HG03469 (cell line): Measurements from ENCODE around the gene LYST.
"Not testable (repeated sequence)": the region's sequence is repeated elsewhere in the genome, so short reads cannot be mapped to it uniquely, and the experiment has no call there.

Experiments used
- ATAC-seq: cut with Tn5 transposase; IDR thresholded peaks from one replicate; pipeline ENCODE4 v1.9.1; 2021; ENCODE audit warnings: mild to moderate bottlenecking, moderate library complexity, moderate number of reproducible peaks; ENCODE audit not compliant: unreplicated experiment

Gene LYST

DNA sequence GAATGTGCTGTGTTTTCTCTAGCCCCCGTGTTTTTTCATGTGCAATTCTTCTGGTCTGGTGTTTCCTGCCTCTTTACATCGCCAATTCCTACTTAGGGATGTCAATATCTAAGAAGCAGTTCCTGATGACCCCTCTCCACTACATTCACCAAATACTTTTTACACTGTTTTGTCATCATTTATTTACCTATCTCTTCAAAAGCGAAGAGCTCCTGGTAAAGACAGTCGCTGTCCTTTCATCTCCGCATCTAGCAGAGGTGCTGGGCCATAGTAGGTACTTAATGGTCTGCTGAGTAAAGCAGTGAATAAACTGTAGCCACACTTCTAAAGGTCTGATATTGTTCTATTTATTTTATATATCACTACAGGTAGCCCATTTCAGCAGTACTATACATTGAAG, 43.0 kb downstream of the LYST start:
- ATAC-seq = no peak

DNA sequence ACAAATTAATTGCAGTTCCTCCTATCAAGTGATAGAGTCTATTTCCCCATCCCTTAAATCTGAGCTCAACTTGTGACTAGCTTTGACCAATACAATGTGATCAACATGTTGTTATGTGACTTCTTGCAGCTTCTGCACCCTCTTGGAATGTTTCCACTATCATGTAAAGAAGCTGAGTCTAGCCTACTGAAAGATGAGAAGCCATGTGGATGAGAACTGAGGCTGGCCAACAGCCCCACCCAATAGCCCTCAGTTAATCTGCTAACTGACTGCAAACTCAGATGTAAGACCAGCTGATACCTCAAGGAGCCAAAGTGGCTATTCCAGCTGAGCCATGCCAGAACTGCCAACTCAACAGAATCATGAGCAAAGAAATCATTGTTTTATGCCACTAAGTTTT, 44.0 kb downstream of the LYST start:
- no peak for ATAC-seq

DNA sequence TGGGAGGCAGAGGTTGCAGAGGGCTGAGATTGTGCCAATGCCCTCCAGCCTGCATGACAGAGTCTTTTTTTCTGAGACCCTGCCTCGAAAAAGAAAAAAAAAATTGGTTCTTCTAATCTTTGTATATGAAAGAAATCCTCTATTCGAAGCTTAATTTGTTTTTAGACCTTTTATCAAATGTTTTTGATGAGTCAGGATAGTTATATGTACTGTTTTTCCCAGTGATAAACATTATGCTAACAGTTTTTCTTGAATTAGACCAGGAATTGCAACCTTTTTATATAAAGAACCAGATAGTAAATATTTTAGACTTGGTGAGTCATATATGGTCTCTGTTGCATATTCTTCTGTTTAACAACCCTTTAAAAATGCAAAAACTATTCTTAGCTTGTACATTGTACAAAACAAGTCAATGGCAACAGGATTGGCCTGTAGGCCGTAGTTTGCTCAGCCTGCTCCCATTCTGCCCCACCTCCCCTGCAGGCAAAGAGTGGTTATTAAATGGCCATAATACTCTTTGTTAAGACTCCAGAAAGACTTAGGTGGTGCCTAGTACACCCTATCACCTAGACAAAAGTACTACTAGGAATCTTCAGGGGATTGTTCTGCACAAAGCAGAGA, 45.2 kb downstream of the LYST start:
- ATAC-seq = no peak

DNA sequence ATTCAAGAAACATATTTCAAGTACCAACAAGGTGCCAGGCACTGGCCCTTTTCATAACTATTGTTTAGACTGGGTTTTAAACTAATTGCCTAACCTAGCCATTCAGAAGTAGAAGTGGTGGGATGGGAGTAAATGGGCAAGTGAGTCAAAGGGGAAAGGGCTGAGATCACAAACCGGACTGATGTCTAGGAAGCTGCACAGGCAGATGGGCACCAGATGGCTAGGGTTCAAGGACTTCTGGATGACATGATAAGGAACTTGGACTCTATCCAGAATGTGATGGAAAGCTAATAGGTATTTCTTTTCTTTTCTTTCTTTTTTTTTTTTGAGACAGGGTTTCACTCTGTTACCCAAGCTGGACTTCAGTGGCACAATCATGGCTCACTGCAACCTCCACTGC, 46.6 kb downstream of the LYST start:
- no peak for ATAC-seq

DNA sequence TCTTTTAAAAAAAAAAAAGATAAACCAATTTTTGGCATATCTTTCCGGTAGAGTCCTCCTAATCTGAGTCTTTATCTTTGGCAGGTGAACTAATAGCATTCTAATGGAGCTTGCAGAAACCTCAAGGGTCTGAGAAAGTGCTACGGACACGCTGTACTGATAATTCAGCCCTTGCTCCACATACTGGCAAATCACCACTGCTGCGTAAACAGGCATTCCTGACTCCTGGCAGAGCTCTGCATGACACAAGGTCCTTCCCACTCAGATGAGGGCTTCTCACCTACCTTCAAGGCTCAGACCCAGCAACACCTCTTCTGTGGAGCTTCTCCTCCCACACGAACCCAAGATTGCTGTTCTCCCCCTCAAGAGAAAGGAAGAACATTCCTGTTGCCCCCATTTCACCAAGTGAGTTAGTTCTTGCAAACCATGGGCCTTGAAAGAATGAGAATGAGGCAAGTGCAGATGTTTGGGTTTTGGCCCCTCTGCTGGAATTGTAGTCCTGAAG, 48.0 kb downstream of the LYST start:
- no peak for ATAC-seq

DNA sequence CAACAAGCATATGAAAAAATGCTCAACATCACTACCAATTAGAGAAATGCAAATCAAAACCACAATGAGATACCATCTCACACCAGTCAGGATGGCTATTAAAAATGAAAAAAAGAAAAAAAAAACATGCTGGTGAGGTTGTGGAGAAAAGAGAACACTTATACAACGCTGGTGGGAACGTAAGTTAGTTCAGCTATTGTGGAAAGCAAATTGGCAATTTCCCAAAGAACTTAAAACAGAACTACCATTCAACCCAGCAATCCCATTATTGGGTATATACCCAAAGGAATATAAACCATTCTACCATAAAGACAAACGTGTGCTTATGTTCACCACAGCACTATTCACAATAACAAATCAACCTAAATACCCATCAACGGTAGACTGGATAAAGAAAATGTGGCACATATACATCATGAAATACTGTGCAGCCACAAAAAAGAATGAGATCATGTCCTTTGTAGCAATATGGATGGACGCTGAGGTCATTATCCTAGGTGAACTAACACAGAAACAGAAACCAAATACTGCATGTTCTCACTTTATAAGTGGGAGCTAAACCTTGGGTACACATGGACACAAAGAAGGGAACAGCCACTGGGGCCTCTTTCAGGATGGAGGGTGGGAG, 49.5 kb downstream of the LYST start:
- ATAC-seq = no peak

DNA sequence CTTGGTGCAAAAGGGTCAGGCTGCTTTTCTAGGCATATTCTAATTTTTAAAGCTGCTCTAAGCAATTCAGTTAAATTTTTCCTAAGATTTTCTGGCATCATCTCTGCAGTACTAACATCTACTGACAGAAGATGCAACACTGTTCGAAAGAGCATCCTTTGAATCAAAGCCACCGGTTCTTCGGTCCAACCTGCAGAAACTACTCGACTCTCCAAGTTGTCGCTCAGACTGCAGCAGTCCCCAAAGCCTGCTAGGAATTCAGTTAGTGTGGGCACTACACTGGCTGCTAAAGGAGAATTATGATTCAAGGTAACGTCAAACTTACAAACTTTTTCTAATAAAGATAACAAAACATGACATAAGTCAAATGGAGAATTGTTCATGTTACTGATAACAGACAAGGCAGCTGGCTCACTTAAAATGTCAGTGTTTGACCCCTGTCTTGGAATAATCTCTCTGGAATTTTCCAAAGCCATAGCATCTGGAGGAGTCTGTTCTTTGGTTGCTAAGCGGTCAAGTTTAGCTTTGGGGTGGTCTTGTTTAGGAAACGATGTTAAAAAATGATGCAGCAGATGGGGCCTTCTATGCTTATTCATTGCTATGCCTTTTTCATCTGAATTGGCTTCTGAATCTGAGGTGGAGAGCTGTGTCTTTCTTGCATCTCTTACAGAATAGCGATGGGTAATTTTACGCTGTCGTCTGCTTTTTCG, 56.9 kb downstream of the LYST start:
- ATAC-seq = no peak

DNA sequence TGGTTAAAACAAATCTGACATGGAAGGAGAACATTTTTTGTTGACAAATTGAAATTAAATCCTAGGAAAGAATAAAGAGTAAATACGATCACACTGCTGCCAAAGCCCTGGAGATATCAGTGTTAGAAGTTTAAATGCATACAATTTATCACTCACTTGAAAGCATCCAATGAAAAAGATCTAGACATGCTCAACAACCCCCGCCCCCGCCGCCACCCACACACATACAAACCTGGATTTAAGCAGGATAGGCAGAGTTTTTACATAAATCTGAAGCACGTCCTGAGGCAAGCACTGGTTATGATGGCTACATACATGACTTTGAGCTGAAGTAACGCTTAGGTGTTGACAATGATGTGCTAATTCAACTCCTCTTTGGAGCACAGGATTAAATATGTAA, 58.5 kb downstream of the LYST start:
- ATAC-seq = no peak

DNA sequence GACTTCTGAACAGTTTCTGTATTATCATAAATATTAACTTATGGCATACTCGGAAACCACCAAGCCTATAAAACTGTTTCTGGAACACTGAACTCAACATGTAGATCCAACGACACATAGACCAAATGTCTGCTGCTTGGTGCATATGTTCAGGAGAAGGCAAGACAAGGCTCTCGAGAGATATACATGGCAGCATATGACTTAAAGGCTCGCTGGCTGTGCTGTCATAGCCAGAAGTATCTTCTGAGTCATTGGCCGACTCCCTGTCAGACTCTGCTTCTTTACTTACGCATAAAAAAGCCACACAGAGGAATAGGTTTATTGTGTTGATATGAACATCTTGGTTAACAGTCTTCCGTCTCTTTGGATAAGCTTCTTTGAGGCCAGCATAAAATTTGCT, 60.6 kb downstream of the LYST start:
- no peak for ATAC-seq

DNA sequence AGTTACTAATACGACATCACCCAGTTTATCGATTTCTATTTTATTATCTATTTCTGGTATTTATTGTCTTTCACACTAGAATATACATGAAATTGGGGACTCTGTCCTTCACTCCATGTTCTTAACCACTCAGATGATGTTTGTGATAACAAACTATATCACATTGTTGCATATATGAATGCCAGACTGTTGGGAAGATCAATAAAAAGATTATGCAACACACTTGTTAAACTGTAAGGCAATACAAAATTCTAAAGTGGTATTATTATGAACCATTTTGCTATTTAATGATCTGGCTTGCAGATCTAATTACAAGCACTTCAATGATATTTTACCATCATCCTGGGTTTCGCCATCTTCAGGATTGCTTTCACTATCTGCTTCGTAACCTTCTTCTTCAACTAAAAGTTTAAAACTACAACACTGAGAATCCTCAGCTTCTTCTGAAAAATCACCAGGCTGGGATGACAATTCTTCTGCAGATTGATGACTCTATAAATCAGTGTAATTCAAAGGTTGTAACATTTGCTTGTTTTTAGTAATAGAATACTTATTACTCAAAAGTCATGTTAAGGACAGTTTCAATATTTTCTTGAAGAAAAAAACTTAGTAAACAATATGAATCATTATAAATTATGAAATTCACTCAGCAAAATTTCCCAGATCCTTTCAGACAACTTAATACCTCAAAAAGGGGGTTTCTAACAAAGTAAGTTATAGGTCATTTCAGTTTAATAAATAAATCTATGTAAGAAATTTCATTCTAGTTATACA, 63.9 kb downstream of the LYST start:
- no peak for ATAC-seq

DNA sequence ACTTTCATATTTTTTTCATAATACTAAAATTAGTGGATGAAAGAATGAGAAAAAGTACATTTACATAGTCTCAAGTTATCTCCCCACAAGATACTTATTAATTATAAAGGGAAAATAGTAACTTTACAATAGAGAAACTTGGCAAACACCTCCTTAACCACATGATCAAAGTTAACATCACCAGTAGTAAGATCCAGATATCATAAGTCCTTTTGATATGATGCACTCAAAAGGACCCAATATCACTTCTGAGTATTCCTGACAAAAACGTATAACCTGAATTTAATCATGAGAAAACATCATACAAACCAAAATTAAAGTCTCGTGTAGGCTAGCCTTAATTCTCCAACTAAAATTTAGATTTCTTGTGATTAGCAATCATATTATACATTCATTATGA, 67.4 kb downstream of the LYST start:
- no peak for ATAC-seq

DNA sequence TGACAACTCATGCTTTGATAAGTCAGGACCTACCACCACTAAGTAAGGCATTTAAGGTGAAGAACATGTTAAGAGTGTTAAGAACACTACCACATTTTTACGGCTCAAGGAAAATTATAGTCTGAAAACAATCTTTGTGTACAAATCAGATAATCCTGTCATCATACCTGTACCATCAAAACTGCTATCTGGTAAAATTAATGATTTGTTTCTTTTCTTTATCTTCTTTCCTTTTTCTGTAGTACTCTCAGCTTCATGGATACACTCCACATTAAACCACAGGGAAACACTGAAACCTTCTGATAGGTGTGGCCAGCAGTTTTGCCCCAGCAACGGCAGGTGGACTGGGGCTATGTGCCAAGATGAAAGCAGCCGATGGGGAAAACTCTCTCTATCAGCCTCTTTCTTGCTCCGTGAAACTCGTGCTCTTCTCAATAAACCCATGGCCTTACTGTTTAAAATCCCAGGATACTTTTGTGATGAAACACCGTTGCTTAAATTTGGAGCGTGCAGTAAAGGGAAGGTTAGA, 75.1 kb downstream of the LYST start:
- no peak for ATAC-seq

DNA sequence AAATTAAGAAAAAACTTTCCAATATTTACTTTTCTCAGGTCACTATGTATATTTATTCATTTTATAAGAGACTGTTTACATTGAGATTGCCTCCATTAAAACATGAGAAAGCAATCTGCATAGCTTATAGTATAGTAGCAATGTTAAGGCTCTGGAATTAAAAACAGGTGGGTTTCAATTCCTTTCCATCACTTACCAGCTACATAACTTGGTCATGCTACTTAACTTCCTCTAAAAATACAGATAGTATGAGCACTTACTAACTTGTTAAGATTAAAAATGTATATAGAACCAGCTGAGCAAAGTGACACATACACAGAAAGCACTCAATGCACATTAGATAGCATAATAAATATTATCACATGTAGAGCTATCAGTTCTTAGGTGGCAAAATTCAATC, 76.6 kb downstream of the LYST start:
- no peak for ATAC-seq

DNA sequence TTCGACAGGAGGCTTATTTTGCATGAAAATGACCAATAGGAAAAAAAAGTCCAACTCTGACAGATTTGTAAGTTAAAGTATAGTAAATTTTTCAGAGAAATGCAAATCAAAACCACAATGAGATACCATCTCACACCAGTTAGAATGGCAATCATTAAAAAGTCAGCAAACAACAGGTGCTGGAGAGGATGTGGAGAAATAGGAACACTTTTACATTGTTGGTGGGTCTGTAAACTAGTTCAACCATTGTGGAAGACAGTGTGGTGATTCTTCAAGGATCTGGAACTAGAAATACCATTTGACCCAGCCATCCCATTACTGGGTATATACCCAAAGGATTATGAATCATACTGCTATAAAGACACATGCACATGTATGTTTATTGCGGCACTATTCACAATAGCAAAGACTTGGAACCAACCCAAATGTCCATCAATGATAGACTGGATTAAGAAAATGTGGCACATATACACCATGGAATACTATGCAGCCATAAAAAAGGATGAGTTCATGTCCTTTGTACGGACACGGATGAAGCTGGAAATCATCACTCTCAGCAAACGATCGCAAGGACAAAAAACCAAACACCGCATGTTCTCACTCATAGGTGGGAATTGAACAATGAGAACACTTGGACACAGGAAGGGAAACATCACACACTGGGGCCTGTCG, 80.3 kb downstream of the LYST start:
- ATAC-seq = not testable (repeated sequence)

DNA sequence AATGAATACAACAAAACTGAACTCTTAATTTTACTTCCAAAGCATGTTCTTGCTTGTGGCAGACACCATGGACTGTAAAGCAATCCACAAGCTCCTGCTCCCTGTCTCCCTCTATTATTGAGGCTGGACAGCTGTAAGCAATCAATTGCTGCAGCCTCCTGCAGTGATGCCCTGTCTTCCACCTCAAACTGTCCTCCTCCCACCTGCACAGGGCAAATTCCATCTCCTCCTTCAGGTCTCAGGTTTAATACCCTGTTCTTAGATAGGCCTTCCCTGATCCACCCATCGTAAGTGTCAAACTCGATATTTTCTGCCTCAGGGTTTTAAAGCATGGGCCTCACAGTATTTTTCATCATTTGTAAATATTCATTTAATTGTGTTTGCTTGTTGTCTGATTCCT, 81.8 kb downstream of the LYST start:
- ATAC-seq = no peak

DNA sequence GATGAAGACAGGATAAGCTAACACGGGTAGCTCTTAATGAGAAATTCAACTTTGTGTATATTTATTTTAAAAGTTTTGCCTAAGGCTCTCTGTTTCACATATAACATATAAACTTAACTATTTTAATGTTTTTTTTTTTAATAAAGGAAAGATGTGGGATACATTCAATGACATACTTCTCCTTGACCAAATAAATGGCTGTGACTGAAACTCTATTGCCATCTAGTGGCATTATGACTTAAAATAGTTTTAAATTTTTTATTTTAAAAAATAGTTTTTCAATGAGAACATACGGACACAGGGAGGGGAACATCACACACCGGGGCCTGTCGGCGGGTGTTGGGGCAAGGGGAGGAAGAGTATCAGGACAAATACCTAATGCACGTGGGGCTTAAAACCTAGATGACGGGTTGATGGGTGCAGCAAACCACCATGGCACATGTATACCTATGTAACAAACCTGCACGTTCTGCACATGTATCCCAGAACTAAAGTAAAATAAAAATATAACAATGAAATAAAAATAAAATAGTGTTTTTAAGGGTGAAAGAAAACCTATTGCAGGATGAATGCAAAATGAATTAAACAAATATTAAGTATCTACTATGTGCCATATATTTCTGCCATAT, 83.4 kb downstream of the LYST start:
- ATAC-seq = no peak

DNA sequence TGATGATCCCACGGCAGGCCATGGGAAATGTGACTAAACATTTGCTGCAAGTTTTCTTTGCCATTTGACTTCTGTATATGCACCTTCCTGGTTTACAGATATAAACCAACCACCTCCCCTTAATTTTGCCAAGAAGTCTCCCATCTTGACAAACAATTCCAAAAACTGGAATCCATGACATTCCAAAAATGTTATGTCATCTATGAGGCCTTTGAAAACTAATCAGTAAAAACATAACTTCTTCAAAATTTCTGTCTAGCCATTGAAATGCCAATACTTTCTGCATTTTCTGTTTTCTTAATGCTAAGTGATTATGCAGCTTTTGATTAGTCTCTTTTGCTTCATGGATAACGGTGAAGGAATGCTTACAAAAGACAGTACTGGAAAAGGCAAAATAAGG, 84.1 kb downstream of the LYST start:
- ATAC-seq = no peak

DNA sequence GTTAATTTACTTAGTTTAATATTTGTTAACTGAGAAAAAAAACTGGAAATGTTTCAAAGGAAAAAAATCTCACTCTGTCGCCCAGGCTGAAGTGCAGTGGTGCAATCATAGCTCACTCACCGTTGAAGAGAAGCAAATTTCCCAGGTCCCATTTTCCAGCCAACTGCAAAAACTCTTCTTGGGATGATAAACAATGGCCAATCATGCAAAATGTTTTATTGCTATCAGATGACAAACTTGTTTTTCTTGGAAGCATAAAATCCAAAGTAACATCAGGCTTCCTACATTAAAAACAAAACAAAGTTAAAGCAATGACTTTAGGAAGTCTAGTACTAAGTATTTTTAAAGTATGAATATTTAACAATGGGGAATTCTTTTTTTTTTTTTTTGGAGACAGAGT, 84.9 kb downstream of the LYST start:
- ATAC-seq = no peak

DNA sequence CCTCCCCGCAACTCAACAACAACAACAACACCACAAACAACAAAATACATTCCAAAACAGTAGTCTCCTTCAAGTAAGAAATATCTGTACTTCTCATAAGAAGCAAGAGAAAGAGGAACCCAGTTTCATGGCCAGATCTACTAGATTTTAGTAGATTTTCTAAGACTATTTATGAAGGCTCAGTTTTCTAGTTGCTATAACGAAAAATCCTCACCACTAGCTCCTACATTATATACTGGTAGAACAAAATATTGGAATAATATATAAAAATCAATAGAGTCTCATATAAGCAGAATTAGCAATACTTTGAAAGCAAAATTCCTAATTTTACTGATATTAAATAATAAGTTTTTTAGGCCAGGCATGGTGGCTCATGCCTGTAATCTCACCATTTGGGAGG, 86.9 kb downstream of the LYST start:
- no peak for ATAC-seq

DNA sequence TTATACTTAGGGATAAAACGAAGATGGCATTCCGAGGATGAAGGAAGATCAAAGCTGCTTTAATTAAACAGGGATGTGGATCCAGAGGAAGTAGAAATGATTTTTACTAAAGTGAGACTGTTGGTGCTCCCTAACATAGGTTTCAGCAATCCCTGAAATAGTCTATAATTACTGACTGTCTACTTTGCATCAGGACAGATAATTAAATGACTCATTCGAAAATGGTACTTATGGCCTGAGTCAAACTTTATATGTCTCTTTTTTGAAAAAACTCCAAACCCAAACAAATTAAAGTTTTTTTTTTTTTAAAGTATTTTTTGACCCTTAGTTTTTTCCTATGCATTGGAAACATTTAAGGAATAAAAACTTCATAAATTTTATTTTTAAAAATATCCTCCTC, 90.3 kb downstream of the LYST start:
- no peak for ATAC-seq
